IgD-negative memory B cell (primary cell): ENCODE results near the gene ASB5. TPM values are rescaled to one million over a fixed set of nuclear protein-coding genes. Genes with fewer than 3 reads are reported as not detected.
A peak's percentile ranks its signal among the peaks of the same experiment; 100 is the strongest.
"Not testable (repeated sequence)": the region's sequence is repeated elsewhere in the genome, so short reads cannot be mapped to it uniquely, and the experiment has no call there.

Experiments used
- H3K27ac Mint-ChIP-seq, 3 donors: one replicate each; pipeline ENCODE4 v1.8.0; 2020 to 2022; ENCODE audit warnings: mild to moderate bottlenecking in 3 of 3, mixed read lengths in 3 of 3, moderate library complexity in 1 of 3
- H3K27me3 Mint-ChIP-seq: one replicate; pipeline ENCODE4 v1.8.0; 2021; ENCODE audit warnings: mixed read lengths
- H3K36me3 Mint-ChIP-seq: one replicate; pipeline ENCODE4 v1.8.0; 2020; ENCODE audit warnings: mild to moderate bottlenecking, mixed read lengths
- H3K4me1 Mint-ChIP-seq, 3 donors: one replicate each; pipeline ENCODE4 v1.8.0; 2020 to 2022; ENCODE audit warnings: mixed read lengths in 3 of 3, mild to moderate bottlenecking in 1 of 3
- H3K4me3 Mint-ChIP-seq, 4 donors: one replicate each; pipeline ENCODE4 v1.8.0; 2020 to 2022; ENCODE audit warnings: mild to moderate bottlenecking in 4 of 4, mixed read lengths in 4 of 4, moderate library complexity in 3 of 4
- H3K9me3 Mint-ChIP-seq, 3 donors: one replicate each; pipeline ENCODE4 v1.8.0; 2020 to 2021; ENCODE audit warnings: mixed read lengths in 3 of 3, mild to moderate bottlenecking in 1 of 3
- polyA plus RNA-seq: library from polyadenylated mRNA; unstranded; fragments of 300-500 nt; fragmentation: Illumina TruSeq; gene quantifications from one replicate; pipeline ENCODE4 v1.2.3, GENCODE V29; 2021

The ASB5 gene
- polyA plus RNA-seq, 1 donor from 2014 or later = not detected

DNA sequence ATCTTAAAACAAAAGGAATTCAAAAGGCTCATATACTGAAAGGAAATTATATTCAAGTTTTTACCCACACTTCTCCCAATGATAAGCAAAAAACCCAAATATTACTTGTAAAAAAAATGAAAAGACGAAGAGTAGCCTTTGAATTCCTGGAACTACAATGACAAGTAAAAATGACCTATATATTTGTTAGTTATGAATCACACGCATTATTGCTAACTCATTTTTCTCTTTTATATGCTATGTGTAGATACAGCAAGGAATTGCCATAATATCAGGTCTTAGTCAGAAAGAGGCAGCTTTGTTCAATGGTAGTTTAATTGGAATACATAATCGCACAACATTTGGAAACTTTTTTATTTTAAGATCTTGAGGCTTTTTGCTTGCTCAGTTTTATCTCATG, 22.7 kb upstream of the ASB5 start:
- Mint-ChIP-seq H3K27ac (no peak overlapping the region), H3K4me1 (peaks cover 0 to 1% (median 0%) of the 10 kb centered on the region in 3 donors), H3K36me3 (no peaks in the 10 kb centered on the region), H3K9me3 (no peaks in the 10 kb centered on the region), H3K4me3 (no peak overlapping the region), H3K27me3 (no peaks in the 10 kb centered on the region)

GRCh38 chr4:176290520-176290919, 21.5 kb upstream of the ASB5 start:
- no peaks in the 10 kb centered on the region for H3K9me3 Mint-ChIP-seq

DNA sequence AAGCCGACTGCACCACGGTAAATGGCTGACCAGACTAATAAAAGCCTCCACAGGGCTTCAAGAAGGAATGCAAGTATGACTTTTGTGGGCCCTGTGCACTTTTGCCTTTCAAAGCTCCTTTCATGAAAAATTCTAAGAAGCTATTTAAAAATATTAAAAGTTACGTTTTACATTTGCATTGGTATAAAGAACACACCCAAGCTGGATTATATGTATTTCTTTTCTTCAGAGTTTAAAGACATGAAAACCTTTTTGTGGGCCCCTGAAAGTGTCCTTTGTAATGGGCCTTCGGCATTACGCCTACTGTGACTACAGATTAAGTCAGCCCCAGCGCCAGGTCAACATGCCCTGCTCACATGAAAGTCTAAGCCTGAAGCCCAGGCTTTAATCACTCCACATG, 20.5 kb upstream of the ASB5 start:
- H3K27me3 Mint-ChIP-seq = no peaks in the 10 kb centered on the region
- peaks cover 0 to 1% (median 0%) of the 10 kb centered on the region in 3 donors for H3K4me1 Mint-ChIP-seq
- H3K9me3 Mint-ChIP-seq = no peaks in the 10 kb centered on the region
- no peak overlapping the region for H3K4me3 Mint-ChIP-seq
- no peak overlapping the region for H3K27ac Mint-ChIP-seq
- H3K36me3 Mint-ChIP-seq = no peaks in the 10 kb centered on the region

More at GRCh38 chr4:176290520-176290919, 21.5 kb upstream of the ASB5 start:
- H3K27me3 Mint-ChIP-seq = no peaks in the 10 kb centered on the region
- no peaks in the 10 kb centered on the region for H3K36me3 Mint-ChIP-seq
- H3K4me3 Mint-ChIP-seq = no peak overlapping the region
- H3K4me1 Mint-ChIP-seq = peaks cover 0 to 1% (median 0%) of the 10 kb centered on the region in 3 donors
- H3K27ac Mint-ChIP-seq = no peak overlapping the region

DNA sequence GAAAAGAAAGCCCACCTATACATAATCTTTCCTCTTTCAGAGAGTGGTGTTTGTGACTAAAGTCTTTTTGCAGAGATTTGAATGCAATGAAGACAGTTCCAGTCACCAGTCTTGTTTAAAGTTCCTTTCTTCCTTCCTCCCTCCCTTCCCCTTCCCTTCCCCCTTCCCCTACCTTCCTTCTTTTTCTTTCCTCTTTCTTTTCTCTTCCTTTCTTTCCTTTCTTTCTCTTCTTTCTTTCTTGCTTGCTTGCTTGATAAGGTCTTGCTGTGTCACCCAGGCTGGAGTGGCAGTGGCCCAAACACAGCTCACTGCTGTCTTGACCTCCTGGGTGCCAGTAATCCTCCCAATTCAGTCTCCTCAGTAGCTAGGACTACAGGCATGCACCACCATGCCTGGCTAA, 19.0 kb upstream of the ASB5 start:
- H3K36me3 Mint-ChIP-seq = no peaks in the 10 kb centered on the region
- no peaks in the 10 kb centered on the region for H3K27me3 Mint-ChIP-seq
- no peak overlapping the region for H3K27ac Mint-ChIP-seq
- H3K4me3 Mint-ChIP-seq = no peak overlapping the region
- H3K4me1 Mint-ChIP-seq = peaks cover 0 to 1% (median 0%) of the 10 kb centered on the region in 3 donors
- H3K9me3 Mint-ChIP-seq = no peaks in the 10 kb centered on the region

DNA sequence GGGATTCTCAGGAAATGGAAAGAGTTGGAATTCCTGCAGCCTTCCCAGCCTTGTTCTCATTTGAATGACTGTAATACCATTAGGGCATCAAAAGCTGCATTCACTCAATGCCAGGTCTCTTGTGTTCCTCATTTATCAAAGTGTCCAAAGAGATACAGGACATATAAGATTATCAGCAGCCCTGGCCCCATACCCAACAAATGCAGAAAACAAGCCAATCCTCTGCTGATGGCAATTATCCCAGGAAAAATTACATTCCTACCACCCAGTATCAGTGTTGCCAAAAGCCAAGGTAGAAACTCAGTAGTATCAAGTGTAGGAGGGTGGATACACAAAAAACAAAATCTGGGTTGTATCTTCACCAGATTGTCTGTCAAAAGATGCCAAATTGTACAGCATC, 18.5 kb upstream of the ASB5 start:
- Mint-ChIP-seq H3K4me1 (peaks cover 0 to 1% (median 0%) of the 10 kb centered on the region in 3 donors), H3K4me3 (no peak overlapping the region), H3K27me3 (no peaks in the 10 kb centered on the region), H3K27ac (no peak overlapping the region), H3K9me3 (no peaks in the 10 kb centered on the region), H3K36me3 (no peaks in the 10 kb centered on the region)

DNA sequence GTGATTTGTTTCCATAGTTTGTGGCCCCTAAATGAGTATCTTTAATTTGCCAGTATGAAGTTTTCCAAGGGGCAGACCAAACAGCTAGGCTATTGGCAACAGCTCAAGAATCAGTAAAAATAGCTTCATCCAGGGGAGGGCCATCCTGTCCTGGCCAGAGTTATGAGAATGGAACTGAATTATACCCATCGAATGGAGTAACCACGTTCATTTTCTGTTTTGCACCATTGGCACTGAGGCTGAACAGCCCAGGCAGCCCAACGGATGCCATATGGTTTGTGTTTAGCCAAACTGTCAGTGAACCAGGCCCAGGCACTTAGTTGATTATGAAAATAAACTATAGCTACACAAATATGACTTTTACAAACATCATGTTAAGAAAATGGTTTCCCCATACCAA, 17.7 kb upstream of the ASB5 start:
- H3K4me1 Mint-ChIP-seq = peaks cover 0 to 1% (median 0%) of the 10 kb centered on the region in 3 donors
- H3K27ac Mint-ChIP-seq = no peak overlapping the region
- no peaks in the 10 kb centered on the region for H3K27me3 Mint-ChIP-seq
- H3K36me3 Mint-ChIP-seq = no peaks in the 10 kb centered on the region
- no peak overlapping the region for H3K4me3 Mint-ChIP-seq
- no peaks in the 10 kb centered on the region for H3K9me3 Mint-ChIP-seq

DNA sequence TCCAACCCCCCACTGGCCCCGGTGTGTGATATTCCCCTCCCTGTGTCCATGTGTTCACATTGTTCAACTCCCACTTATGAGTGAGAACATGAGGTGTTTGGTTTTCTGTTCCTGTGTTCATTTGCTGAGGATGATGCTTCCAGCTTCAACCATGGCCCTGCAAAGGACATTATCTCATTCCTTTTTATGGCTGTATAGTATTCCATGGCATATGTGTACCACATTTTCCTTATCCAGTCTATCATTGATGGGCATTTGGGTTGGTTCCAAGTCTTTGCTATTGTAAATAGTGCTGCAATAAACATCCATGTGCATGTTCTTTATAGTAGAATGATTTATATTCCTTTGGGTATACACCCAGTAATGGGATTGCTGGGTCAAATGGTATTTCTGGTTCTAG, 10.5 kb upstream of the ASB5 start:
- H3K27ac Mint-ChIP-seq = peak overlapping the region in 1 of 3 donors; percentile 42
- not testable (repeated sequence) for H3K9me3 Mint-ChIP-seq, H3K4me3 Mint-ChIP-seq, H3K4me1 Mint-ChIP-seq, H3K36me3 Mint-ChIP-seq, H3K27me3 Mint-ChIP-seq

GRCh38 chr4:176277162-176277904, 8.3 kb upstream of the ASB5 start:
- Mint-ChIP-seq H3K27me3 (peaks cover 7% of the 10 kb centered on the region), H3K4me3 (no peak overlapping the region), H3K9me3 (no peaks in the 10 kb centered on the region), H3K27ac (no peak overlapping the region), H3K36me3 (no peaks in the 10 kb centered on the region), H3K4me1 (no peaks in the 10 kb centered on the region)

GRCh38 chr4:176276710-176277109, 7.7 kb upstream of the ASB5 start:
- peaks cover 7% of the 10 kb centered on the region for H3K27me3 Mint-ChIP-seq
- no peak overlapping the region for H3K4me3 Mint-ChIP-seq
- no peaks in the 10 kb centered on the region for H3K9me3 Mint-ChIP-seq
- H3K36me3 Mint-ChIP-seq = no peaks in the 10 kb centered on the region
- no peaks in the 10 kb centered on the region for H3K4me1 Mint-ChIP-seq
- H3K27ac Mint-ChIP-seq = no peak overlapping the region

GRCh38 chr4:176274441-176274840, 5.4 kb upstream of the ASB5 start:
- Mint-ChIP-seq H3K27me3 (peaks cover 3% of the 10 kb centered on the region), H3K9me3 (no peaks in the 10 kb centered on the region), H3K4me3 (no peak overlapping the region), H3K36me3 (no peaks in the 10 kb centered on the region), H3K4me1 (no peaks in the 10 kb centered on the region), H3K27ac (peak overlapping the region in 1 of 3 donors; percentile 33)

GRCh38 chr4:176273736-176274135, 4.7 kb upstream of the ASB5 start:
- H3K9me3 Mint-ChIP-seq = no peaks in the 10 kb centered on the region
- no peaks in the 10 kb centered on the region for H3K4me1 Mint-ChIP-seq
- no peaks in the 10 kb centered on the region for H3K36me3 Mint-ChIP-seq
- no peak overlapping the region for H3K4me3 Mint-ChIP-seq
- H3K27me3 Mint-ChIP-seq = peaks cover 2% of the 10 kb centered on the region
- no peak overlapping the region for H3K27ac Mint-ChIP-seq

GRCh38 chr4:176272799-176273198, 3.8 kb upstream of the ASB5 start:
- H3K27me3 Mint-ChIP-seq = peaks cover 2% of the 10 kb centered on the region
- H3K9me3 Mint-ChIP-seq = no peaks in the 10 kb centered on the region
- H3K4me1 Mint-ChIP-seq = no peaks in the 10 kb centered on the region
- no peak overlapping the region for H3K4me3 Mint-ChIP-seq
- no peak overlapping the region for H3K27ac Mint-ChIP-seq
- no peaks in the 10 kb centered on the region for H3K36me3 Mint-ChIP-seq

- Mint-ChIP-seq H3K27me3 (peaks cover 2% of the 10 kb centered on the region), H3K4me3 (no peak overlapping the region), H3K27ac (no peak overlapping the region), H3K9me3 (no peaks in the 10 kb centered on the region), H3K36me3 (no peaks in the 10 kb centered on the region), H3K4me1 (no peaks in the 10 kb centered on the region)
Observed at GRCh38 chr4:176271749-176272148, 2.7 kb upstream of the ASB5 start.

DNA sequence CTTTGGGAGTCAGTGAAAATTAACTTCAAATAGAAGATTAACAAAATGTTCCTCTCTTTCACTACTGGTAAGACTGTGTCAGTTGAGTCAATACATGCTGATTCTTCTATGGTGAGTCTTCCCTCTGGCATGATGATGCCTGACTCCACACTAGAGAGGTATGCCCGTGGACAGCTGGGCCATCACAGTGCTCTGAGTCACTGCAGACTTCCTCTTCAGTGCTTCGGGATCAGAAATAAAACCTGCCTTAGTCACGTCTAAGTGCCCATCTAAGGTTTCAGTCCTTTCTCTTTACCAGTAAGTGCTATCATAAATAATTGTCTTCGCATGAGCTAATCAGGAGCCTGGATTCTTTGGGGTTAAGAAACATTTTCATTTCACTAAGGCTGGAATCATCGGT, 1.6 kb upstream of the ASB5 start:
- Mint-ChIP-seq H3K27me3 (peaks cover 2% of the 10 kb centered on the region), H3K4me3 (no peak overlapping the region), H3K27ac (no peak overlapping the region), H3K4me1 (no peaks in the 10 kb centered on the region), H3K36me3 (no peaks in the 10 kb centered on the region), H3K9me3 (no peaks in the 10 kb centered on the region)

- Mint-ChIP-seq H3K4me3 (no peak overlapping the region), H3K9me3 (no peaks in the 10 kb centered on the region), H3K27ac (no peak overlapping the region), H3K27me3 (no peaks in the 10 kb centered on the region), H3K36me3 (peaks cover 2% of the 10 kb centered on the region), H3K4me1 (no peaks in the 10 kb centered on the region)
Observed at GRCh38 chr4:176266026-176266425, 3.0 kb downstream of the ASB5 start.

GRCh38 chr4:176262243-176262642, 6.8 kb downstream of the ASB5 start:
- H3K27me3 Mint-ChIP-seq = no peaks in the 10 kb centered on the region
- H3K4me3 Mint-ChIP-seq = no peak overlapping the region
- H3K27ac Mint-ChIP-seq = no peak overlapping the region
- peaks cover 2% of the 10 kb centered on the region for H3K36me3 Mint-ChIP-seq
- no peaks in the 10 kb centered on the region for H3K4me1 Mint-ChIP-seq
- no peaks in the 10 kb centered on the region for H3K9me3 Mint-ChIP-seq
